ENCODE results near the gene ABHD10. TPM values are rescaled to one million over a fixed set of nuclear protein-coding genes. Genes with fewer than 3 reads are reported as not detected.

Gene ABHD10
- total and polyA plus RNA-seq, 10 of the 15 experiments (the other 5 are each of a cell fraction or from before 2014, with no cell fraction given) = 12.3 to 51.0 (median 28.9) TPM

- intact Hi-C loops (cut with micrococcal nuclease; ENCODE audit: unreplicated experiment) = no loop called here
- 17% methylated on average over 6 of the region's 6 CpGs for WGBS (ENCODE audit: insufficient coverage, insufficient replicate concordance, low lambda C conversion rate, missing lambda C conversion rate)
Observed at GRCh38 chr3:111954228-111954990, 24.4 kb upstream of the ABHD10 start.

More at GRCh38 chr3:111954228-111954990, 24.4 kb upstream of the ABHD10 start:
- ChIA-PET POLR2A (no interaction called here), CTCF (interaction anchor here (0.8 to 6.9 kb wide), 6 partner anchors 10 to 286 kb away, joined by 3 to 29 read pairs (median 4); no protein-coding TSS in a partner anchor), RAD21 (ENCODE audit: unreplicated experiment) (interaction anchor here (1.2 to 1.5 kb wide), 3 partner anchors 14 to 59 kb away, joined by 3 to 4 read pairs (median 3); no protein-coding TSS in a partner anchor), SMC1A (ENCODE audit: uncharacterized antibody, unreplicated experiment) (interaction anchor here (0.8 to 23.3 kb wide), 8 partner anchors 12 to 234 kb away, joined by 3 to 424 read pairs (median 4); no protein-coding TSS in a partner anchor)
- Histone ChIP-seq H3K27me3 (replicated peaks in 1 of 2; ENCODE audit: control insufficient read depth in 2 of 2, insufficient read depth in 2 of 2, low read length in 1 of 2) (peaks cover 0 to 8% of the 10 kb centered on the region in 2 experiments; a peak in 2 of 4 replicates), H3K4me3 (no peak overlapping the region), H3K27ac (ENCODE audit: control insufficient read depth, insufficient read depth) (no peak overlapping the region), H2AFZ (ENCODE audit: control insufficient read depth, low read depth, low read length) (no peak overlapping the region), H3K4me1 (ENCODE audit: control insufficient read depth, insufficient read depth, low read length) (no peaks in the 10 kb centered on the region), H3K36me3 (ENCODE audit: control insufficient read depth in 2 of 2, insufficient read depth in 2 of 2, low read length in 1 of 2) (no peaks in the 10 kb centered on the region), H3K79me2 (ENCODE audit: control insufficient read depth, insufficient read depth, low read length) (no peaks in the 10 kb centered on the region), H3K4me2 (ENCODE audit: control insufficient read depth, insufficient read depth) (no peak overlapping the region), H3K9ac (ENCODE audit: control insufficient read depth, insufficient read depth, low read length) (no peak overlapping the region), H4K20me1 (ENCODE audit: control insufficient read depth, insufficient read depth) (no peaks in the 10 kb centered on the region), H3K9me3 (replicated peaks; ENCODE audit: control insufficient read depth, insufficient read depth, low read length) (no peaks in the 10 kb centered on the region)
- DNase-seq (ENCODE audit: low read depth, low spot score) (no peak), FAIRE-seq (no peak), ATAC-seq (no peak)
- no TSS peak for BruUV-seq (replicated peaks)
- in situ Hi-C loops (cut with MboI) = no loop called here
- TF ChIP-seq MAX (IDR thresholded peaks at IDR 0.05; ENCODE audit: low read depth, low read length) = no peak
- no peak for TF ChIP-seq FOS (IDR thresholded peaks at IDR 0.05; ENCODE audit: borderline replicate concordance, extremely low read depth, insufficient read length)
- no peak for TF ChIP-seq POLR2A (IDR thresholded peaks at IDR 0.05; ENCODE audit: low read depth, low read length)
- no peak for TF ChIP-seq RAD51 (IDR thresholded peaks at IDR 0.05)
- TF ChIP-seq, protein P1, sequence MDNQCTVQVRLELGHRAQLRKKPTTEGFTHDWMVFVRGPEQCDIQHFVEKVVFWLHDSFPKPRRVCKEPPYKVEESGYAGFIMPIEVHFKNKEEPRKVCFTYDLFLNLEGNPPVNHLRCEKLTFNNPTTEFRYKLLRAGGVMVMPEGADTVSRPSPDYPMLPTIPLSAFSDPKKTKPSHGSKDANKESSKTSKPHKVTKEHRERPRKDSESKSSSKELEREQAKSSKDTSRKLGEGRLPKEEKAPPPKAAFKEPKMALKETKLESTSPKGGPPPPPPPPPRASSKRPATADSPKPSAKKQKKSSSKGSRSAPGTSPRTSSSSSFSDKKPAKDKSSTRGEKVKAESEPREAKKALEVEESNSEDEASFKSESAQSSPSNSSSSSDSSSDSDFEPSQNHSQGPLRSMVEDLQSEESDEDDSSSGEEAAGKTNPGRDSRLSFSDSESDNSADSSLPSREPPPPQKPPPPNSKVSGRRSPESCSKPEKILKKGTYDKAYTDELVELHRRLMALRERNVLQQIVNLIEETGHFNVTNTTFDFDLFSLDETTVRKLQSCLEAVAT (IDR thresholded peaks at IDR 0.05) = no peak
- TF ChIP-seq BCL11A (IDR thresholded peaks at IDR 0.05; ENCODE audit: low read depth, low read length) = no peak
- no peak for TF ChIP-seq RELA (IDR thresholded peaks at IDR 0.05; ENCODE audit: borderline replicate concordance, partially characterized antibody)
- TF ChIP-seq, protein P2, sequence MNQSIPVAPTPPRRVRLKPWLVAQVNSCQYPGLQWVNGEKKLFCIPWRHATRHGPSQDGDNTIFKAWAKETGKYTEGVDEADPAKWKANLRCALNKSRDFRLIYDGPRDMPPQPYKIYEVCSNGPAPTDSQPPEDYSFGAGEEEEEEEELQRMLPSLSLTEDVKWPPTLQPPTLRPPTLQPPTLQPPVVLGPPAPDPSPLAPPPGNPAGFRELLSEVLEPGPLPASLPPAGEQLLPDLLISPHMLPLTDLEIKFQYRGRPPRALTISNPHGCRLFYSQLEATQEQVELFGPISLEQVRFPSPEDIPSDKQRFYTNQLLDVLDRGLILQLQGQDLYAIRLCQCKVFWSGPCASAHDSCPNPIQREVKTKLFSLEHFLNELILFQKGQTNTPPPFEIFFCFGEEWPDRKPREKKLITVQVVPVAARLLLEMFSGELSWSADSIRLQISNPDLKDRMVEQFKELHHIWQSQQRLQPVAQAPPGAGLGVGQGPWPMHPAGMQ (IDR thresholded peaks at IDR 0.05; ENCODE audit: borderline replicate concordance) = no peak
- TF ChIP-seq MYC (IDR thresholded peaks at IDR 0.05; ENCODE audit: insufficient read depth, insufficient read length, insufficient replicate concordance, low read length, severe bottlenecking) = no peak
- no peak for TF ChIP-seq EGR1 (IDR thresholded peaks at IDR 0.05; ENCODE audit: borderline replicate concordance in 1 of 2, low read depth in 2 of 2, low read length in 2 of 2)
- TF ChIP-seq EZH2 (IDR thresholded peaks at IDR 0.05; ENCODE audit: borderline replicate concordance, control insufficient read depth, low read depth, low read length) = no peak
- TF ChIP-seq ZNF687 (IDR thresholded peaks at IDR 0.05) = no peak
- TF ChIP-seq, protein P3, sequence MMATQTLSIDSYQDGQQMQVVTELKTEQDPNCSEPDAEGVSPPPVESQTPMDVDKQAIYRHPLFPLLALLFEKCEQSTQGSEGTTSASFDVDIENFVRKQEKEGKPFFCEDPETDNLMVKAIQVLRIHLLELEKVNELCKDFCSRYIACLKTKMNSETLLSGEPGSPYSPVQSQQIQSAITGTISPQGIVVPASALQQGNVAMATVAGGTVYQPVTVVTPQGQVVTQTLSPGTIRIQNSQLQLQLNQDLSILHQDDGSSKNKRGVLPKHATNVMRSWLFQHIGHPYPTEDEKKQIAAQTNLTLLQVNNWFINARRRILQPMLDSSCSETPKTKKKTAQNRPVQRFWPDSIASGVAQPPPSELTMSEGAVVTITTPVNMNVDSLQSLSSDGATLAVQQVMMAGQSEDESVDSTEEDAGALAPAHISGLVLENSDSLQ (IDR thresholded peaks at IDR 0.05) = no peak
- TF ChIP-seq NR2F1 (conservative IDR thresholded peaks at IDR 0.05) = no peak

Measured in GM12878 (cell line).